Stomach (tissue), 9 donors: Measurements from ENCODE around the gene SCAF8. TPM values are rescaled to one million over a fixed set of nuclear protein-coding genes. Genes with fewer than 3 reads are reported as not detected.
A peak's percentile ranks its signal among the peaks of the same experiment; 100 is the strongest.

Source experiments
- DNase-seq, 2 donors: peaks; one replicate each; pipeline versions ENCODE4 v3.0.0 to v3.0.0-alpha.2; 2013 to 2019
- H3K27ac ChIP-seq, 5 donors: fragments of 200-600 bp in 4 of 5; sonication (generic) in 4 of 5; one replicate each; pipeline ENCODE4 v1.5.1; 2013 to 2019; ENCODE audit warnings: mild to moderate bottlenecking in 1 of 5, moderate library complexity in 1 of 5
- H3K27me3 ChIP-seq, 3 donors: fragments of 200-600 bp; sonication (generic); one replicate each; pipeline ENCODE4 v1.5.1; 2017 to 2019; ENCODE audit warnings: mixed run types in 1 of 3
- H3K36me3 ChIP-seq, 4 donors: fragments of 200-600 bp; sonication (generic); 1 replicate in 3 of 4; 2 replicates in 1 of 4; pipeline ENCODE4 v1.5.1; 2016 to 2019
- H3K4me1 ChIP-seq, 4 donors: fragments of 200-600 bp; sonication (generic); one replicate each; pipeline ENCODE4 v1.5.1; 2016 to 2019
- H3K4me3 ChIP-seq, 4 donors: fragments of 200-600 bp; sonication (generic) in 3 of 4; one replicate each; pipeline ENCODE4 v1.5.1; 2016 to 2019; ENCODE audit warnings: mild to moderate bottlenecking in 1 of 4
- H3K9me3 ChIP-seq, 4 donors: fragments of 200-600 bp; sonication (generic); one replicate each; pipeline ENCODE4 v1.5.1; 2016 to 2019
- EP300 ChIP-seq: sonication (generic); formaldehyde crosslinking; IDR thresholded peaks from one replicate; pipeline ENCODE4 v1.6.1; 2017; ENCODE audit warnings: antibody characterized with exemption
- POLR2A ChIP-seq, 4 donors: fragments of 450-650 bp; IDR thresholded peaks; one replicate each; pipeline ENCODE4 v1.6.1; 2016; ENCODE audit warnings: antibody characterized with exemption in 4 of 4, control low read depth in 2 of 4, mild to moderate bottlenecking in 1 of 4, moderate library complexity in 1 of 4
- POLR2AphosphoS5 ChIP-seq, 3 donors: sonication (generic); formaldehyde crosslinking; IDR thresholded peaks; one replicate each; pipeline ENCODE4 v1.6.1; 2016; ENCODE audit warnings: antibody characterized with exemption in 3 of 3
- WGBS, 5 donors: extraction: QIAGEN DNeasy Blood & Tissue Kit in 3 of 5; methylation state at CpG; one replicate each; pipeline versions ENCODE4 v1.1.5 to v1.1.7; 2013 to 2018; 5-methylcytosine and 5-hydroxymethylcytosine counted together
- intact Hi-C: fragments of 100-400 bp; cut with DNase I; formaldehyde crosslinking; loops from one replicate; pipeline ENCODE4 v1.15.1; 2023; ENCODE audit warnings: low total_unique reads
- polyA plus RNA-seq, 3 donors: library from polyadenylated mRNA; stranded (reverse); fragments of 200-250 nt; gene quantifications; one replicate each; pipeline ENCODE4 v1.2.3, GENCODE V29; 2013
- total RNA-seq, 5 donors: library from RNA; depleted of rRNA; stranded (reverse); fragments of >200 nt; gene quantifications; one replicate each; pipeline versions ENCODE4 v1.1.0 to v1.2.3, GENCODE V29; 2014 to 2016
- TF ChIP-seq, protein P1 (sequence below), 7 experiments: fragments of 450-650 bp in 4 of 7; fragments of 200-600 bp in 3 of 7; sonication (generic) in 3 of 7; IDR thresholded peaks; one replicate each; pipeline ENCODE4 v1.5.1; 2016 to 2019; ENCODE audit warnings: antibody characterized with exemption in 7 of 7, control low read depth in 2 of 7, mild to moderate bottlenecking in 1 of 7
- donor health status: healthy with polysubstance abuse.
- donor health status: Bipolar disorder and iron deficiency.
- donor health status: healthy.

The SCAF8 gene
- total and polyA plus RNA-seq, 8 donors = 6.6 to 62.5 (median 15.4) TPM

DNA sequence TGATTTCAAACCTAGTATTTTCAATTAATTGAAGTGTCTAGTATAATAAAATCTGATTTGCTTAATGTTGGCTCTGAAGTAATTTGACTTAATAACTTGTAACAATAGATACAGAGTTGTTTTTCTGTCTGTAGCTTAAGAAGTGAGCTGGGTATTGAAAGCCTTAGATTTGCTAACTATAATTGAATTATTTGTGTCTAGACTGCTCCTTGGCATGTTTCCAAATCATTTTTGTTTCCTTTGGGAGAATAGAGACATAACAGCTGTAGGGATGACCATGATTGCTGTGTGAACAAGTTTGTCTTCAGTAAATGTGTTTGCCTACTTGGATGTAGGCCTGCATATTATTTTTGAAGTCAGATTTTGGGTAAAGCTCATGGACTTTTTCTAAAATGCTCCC, 115.4 kb downstream of the SCAF8 start:
- Histone ChIP-seq H3K27ac (no peak overlapping the region), H3K4me1 (peaks cover 0 to 33% (median 11%) of the 10 kb centered on the region in 4 donors), H3K36me3 (peaks cover 0 to 11% (median 4%) of the 10 kb centered on the region in 4 donors), H3K4me3 (no peak overlapping the region), H3K27me3 (no peaks in the 10 kb centered on the region), H3K9me3 (no peaks in the 10 kb centered on the region)
- peak in 1 of 2 donors; percentile 23 for DNase-seq
- TF ChIP-seq EP300 = no peak
- TF ChIP-seq, protein P1, sequence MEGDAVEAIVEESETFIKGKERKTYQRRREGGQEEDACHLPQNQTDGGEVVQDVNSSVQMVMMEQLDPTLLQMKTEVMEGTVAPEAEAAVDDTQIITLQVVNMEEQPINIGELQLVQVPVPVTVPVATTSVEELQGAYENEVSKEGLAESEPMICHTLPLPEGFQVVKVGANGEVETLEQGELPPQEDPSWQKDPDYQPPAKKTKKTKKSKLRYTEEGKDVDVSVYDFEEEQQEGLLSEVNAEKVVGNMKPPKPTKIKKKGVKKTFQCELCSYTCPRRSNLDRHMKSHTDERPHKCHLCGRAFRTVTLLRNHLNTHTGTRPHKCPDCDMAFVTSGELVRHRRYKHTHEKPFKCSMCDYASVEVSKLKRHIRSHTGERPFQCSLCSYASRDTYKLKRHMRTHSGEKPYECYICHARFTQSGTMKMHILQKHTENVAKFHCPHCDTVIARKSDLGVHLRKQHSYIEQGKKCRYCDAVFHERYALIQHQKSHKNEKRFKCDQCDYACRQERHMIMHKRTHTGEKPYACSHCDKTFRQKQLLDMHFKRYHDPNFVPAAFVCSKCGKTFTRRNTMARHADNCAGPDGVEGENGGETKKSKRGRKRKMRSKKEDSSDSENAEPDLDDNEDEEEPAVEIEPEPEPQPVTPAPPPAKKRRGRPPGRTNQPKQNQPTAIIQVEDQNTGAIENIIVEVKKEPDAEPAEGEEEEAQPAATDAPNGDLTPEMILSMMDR (IDR thresholded peaks at IDR 0.05) = no peak
- TF ChIP-seq POLR2AphosphoS5 (IDR thresholded peaks at IDR 0.05) = no peak
- TF ChIP-seq POLR2A (IDR thresholded peaks at IDR 0.05) = no peak
- intact Hi-C loops = no loop called here

DNA sequence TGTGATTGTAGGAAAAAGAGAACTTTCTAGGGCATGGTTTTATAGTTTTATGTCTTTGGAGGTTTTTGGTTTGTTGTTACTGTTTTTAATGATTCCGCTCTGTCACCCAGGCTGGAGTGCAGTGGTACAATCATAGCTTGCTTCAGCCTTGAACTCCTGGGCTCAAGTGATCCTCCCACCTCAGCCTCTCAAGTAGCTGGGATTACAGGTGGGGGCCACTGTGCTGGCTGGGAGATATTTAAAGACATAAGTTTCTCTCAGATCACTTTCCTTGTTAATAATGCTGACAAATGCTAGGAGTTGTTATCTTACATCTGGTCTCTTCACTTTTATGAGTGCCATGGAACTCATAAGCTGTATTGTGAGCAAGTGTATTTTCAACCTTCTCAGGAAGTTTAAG, 116.3 kb downstream of the SCAF8 start:
- TF ChIP-seq POLR2AphosphoS5 (IDR thresholded peaks at IDR 0.05) = no peak
- no peak for TF ChIP-seq EP300
- TF ChIP-seq, protein P1 (IDR thresholded peaks at IDR 0.05) = no peak
- TF ChIP-seq POLR2A (IDR thresholded peaks at IDR 0.05) = no peak
- no peak overlapping the region for H3K4me3 ChIP-seq
- H3K4me1 ChIP-seq = peaks cover 0 to 29% (median 8%) of the 10 kb centered on the region in 4 donors
- H3K36me3 ChIP-seq = peaks cover 0 to 11% (median 4%) of the 10 kb centered on the region in 4 donors
- no peaks in the 10 kb centered on the region for H3K27me3 ChIP-seq
- H3K27ac ChIP-seq = no peak overlapping the region
- H3K9me3 ChIP-seq = no peaks in the 10 kb centered on the region
- WGBS, 5 donors = 100% methylated on average over 1 of the region's 1 CpG
- intact Hi-C loops = no loop called here
- DNase-seq = no peak

DNA sequence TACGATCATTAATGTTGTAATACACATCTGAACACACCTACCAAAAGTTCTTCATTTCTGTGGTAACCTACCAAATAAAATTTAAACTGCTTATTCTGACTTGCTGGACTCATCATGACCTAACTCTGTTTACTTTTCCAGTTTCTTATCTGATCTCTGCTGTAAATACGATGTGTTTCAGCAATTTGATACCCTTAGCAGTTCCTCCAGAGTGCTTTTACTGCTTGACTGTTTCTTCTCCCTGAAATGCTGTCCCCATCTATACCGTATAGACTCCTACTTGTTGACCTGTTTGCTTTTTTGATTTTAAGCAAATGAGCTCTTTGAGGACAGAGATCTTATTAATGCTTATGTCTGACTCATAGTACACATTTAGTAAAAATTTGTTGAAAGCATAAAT, 119.5 kb downstream of the SCAF8 start:
- Histone ChIP-seq H3K9me3 (no peaks in the 10 kb centered on the region), H3K27ac (no peak overlapping the region), H3K4me1 (peaks cover 0 to 19% (median 6%) of the 10 kb centered on the region in 4 donors), H3K27me3 (no peaks in the 10 kb centered on the region), H3K4me3 (no peak overlapping the region), H3K36me3 (peaks cover 0 to 8% (median 0%) of the 10 kb centered on the region in 4 donors)
- intact Hi-C loops = no loop called here
- 35 to 52% (median 40%) methylated on average over 3 of the region's 3 CpGs for WGBS, 5 donors
- TF ChIP-seq, protein P1 (IDR thresholded peaks at IDR 0.05) = no peak
- TF ChIP-seq POLR2A (IDR thresholded peaks at IDR 0.05) = no peak
- TF ChIP-seq EP300 = no peak
- TF ChIP-seq POLR2AphosphoS5 (IDR thresholded peaks at IDR 0.05) = no peak
- no peak for DNase-seq

DNA sequence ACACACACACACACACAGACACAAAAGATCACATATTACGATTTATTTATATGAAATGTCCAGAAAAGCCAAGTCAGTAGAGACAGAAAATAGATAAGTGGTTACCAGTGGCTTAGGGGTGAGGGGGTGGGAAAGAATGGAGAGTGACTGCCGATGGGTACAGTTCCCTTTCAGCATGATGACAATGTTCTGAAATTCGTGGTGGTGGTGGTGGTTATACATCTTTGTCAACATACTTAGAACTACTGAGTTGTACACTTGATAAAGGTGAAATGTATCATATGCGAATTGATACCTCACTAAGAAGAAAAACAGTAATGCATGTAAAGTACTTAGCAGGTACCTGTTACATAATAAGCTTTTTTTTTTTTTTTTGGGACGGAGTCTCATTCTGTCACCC, 124.3 kb downstream of the SCAF8 start:
- WGBS, 5 donors = 92 to 96% (median 95%) methylated on average over 5 of the region's 5 CpGs
- peaks cover 0 to 16% (median under 1%) of the 10 kb centered on the region in 4 donors for H3K4me1 ChIP-seq
- H3K4me3 ChIP-seq = no peak overlapping the region
- no peaks in the 10 kb centered on the region for H3K9me3 ChIP-seq
- peaks cover 0 to 9% (median 2%) of the 10 kb centered on the region in 4 donors for H3K36me3 ChIP-seq
- DNase-seq = no peak
- TF ChIP-seq EP300 = no peak
- TF ChIP-seq POLR2AphosphoS5 (IDR thresholded peaks at IDR 0.05) = no peak
- no peak for TF ChIP-seq POLR2A (IDR thresholded peaks at IDR 0.05)
- TF ChIP-seq, protein P1 (IDR thresholded peaks at IDR 0.05) = no peak
- H3K27me3 ChIP-seq = no peaks in the 10 kb centered on the region
- intact Hi-C loops = no loop called here
- H3K27ac ChIP-seq = no peak overlapping the region
